CD4-positive, alpha-beta T cell (primary cell): ENCODE results near the gene SULT1A3. TPM values are rescaled to one million over a fixed set of nuclear protein-coding genes. Genes with fewer than 3 reads are reported as not detected.
"Not testable (repeated sequence)": the region's sequence is repeated elsewhere in the genome, so short reads cannot be mapped to it uniquely, and the experiment has no call there.

Experiments
- ATAC-seq: fragments of 200-7000 bp; cut with Tn5 transposase; one replicate; pipeline ENCODE4 v1.10.0; 2022; ENCODE audit warnings: mild to moderate bottlenecking; ENCODE audit not compliant: poor library complexity
- CTCF ChIA-PET: fragments of 350-600 bp; sonication (Branson Sonifier 250); formaldehyde crosslinking; loops from one replicate; lab custom pipeline; 2021; ENCODE audit warnings: antibody characterized with exemption, inconsistent platforms; lab: Charles Lee
- POLR2A ChIA-PET: fragments of 350-600 bp; sonication (Branson Sonifier 250); formaldehyde crosslinking; loops from one replicate; lab custom pipeline; 2021; ENCODE audit warnings: antibody characterized with exemption, inconsistent platforms; lab: Charles Lee
- DNase-seq, 14 experiments: peaks; one replicate each; pipeline ENCODE4 v3.0.0-alpha.2; 2013 to 2020; ENCODE audit warnings: mixed read lengths in 2 of 14
- H3K27ac ChIP-seq, 2 donors: one replicate each; pipeline versions ENCODE4 v1.5.1 to v1.7.0; 2013; ENCODE audit warnings: low read length in 2 of 2, low read depth in 1 of 2, mild to moderate bottlenecking in 1 of 2
- H3K27me3 ChIP-seq, 2 experiments: 1 replicate in 1 of 2; 2 replicates in 1 of 2; pipeline versions ENCODE4 v1.6.1 to v1.7.0; 2013; ENCODE audit warnings: low read length in 2 of 2, control low read depth in 1 of 2, mild to moderate bottlenecking in 1 of 2, moderate library complexity in 1 of 2; ENCODE audit not compliant: insufficient read depth in 2 of 2, control insufficient read depth in 1 of 2
- H3K36me3 ChIP-seq: one replicate; pipeline ENCODE4 v1.6.1; 2013; ENCODE audit warnings: low read length, control low read depth; ENCODE audit not compliant: insufficient read depth
- H3K4me1 ChIP-seq: one replicate; pipeline ENCODE4 v1.6.1; 2013; ENCODE audit warnings: low read length, control low read depth; ENCODE audit not compliant: insufficient read depth
- H3K4me3 ChIP-seq: one replicate; pipeline ENCODE4 v1.5.1; 2013; ENCODE audit warnings: mild to moderate bottlenecking, low read length, moderate library complexity
- H3K9me3 ChIP-seq, 2 experiments: 1 replicate in 1 of 2; 2 replicates in 1 of 2; pipeline versions ENCODE4 v1.6.1 to v1.7.0; 2013; ENCODE audit warnings: low read length in 2 of 2, mild to moderate bottlenecking in 2 of 2, control low read depth in 1 of 2, moderate library complexity in 1 of 2; ENCODE audit not compliant: control insufficient read depth in 1 of 2, insufficient read depth in 1 of 2
- H3K27ac Mint-ChIP-seq: one replicate; pipeline ENCODE4 v1.8.0; 2020; ENCODE audit warnings: mixed read lengths
- H3K27me3 Mint-ChIP-seq: one replicate; pipeline ENCODE4 v1.8.0; 2021; ENCODE audit warnings: mixed read lengths
- H3K36me3 Mint-ChIP-seq: one replicate; pipeline ENCODE4 v1.8.0; 2021; ENCODE audit warnings: low read depth, mixed read lengths
- H3K4me1 Mint-ChIP-seq: one replicate; pipeline ENCODE4 v1.8.0; 2021; ENCODE audit warnings: low read depth, mixed read lengths
- H3K4me3 Mint-ChIP-seq: one replicate; pipeline ENCODE4 v1.8.0; 2020; ENCODE audit warnings: mild to moderate bottlenecking, mixed read lengths
- H3K9me3 Mint-ChIP-seq: one replicate; pipeline ENCODE4 v1.8.0; 2020; ENCODE audit warnings: mixed read lengths
- CTCF ChIP-seq: fragments of 200-600 bp; IDR thresholded peaks from one replicate; pipeline ENCODE4 v1.8.0; 2022; ENCODE audit warnings: antibody characterized with exemption, mild to moderate bottlenecking
- intact Hi-C, 2 experiments: fragments of 100-400 bp; cut with DNase I in 1 of 2; cut with micrococcal nuclease in 1 of 2; formaldehyde crosslinking; loops; one replicate each; pipeline versions ENCODE4 v1.15.1 to v1.9.0; 2023 to 2025; cut with DNase I, micrococcal nuclease
- total RNA-seq, 174 experiments: library from RNA in 2 of 174; stranded (reverse) in 2 of 174; gene quantifications; one replicate each; pipeline ENCODE4 v1.2.3 and lab custom pipeline; 2021 to 2026

SULT1A3 gene
- total RNA-seq, 2 experiments from 2014 or later: 15.0 to 16.1 TPM

GRCh38 chr16:30170145-30170544 lies 28.9 kb upstream of the SULT1A3 start:
- H3K9me3 ChIP-seq, H3K36me3 Mint-ChIP-seq, CTCF ChIA-PET, H3K4me3 ChIP-seq, H3K27me3 Mint-ChIP-seq, H3K4me3 Mint-ChIP-seq, intact Hi-C loops, H3K36me3 ChIP-seq, DNase-seq, H3K27ac ChIP-seq, H3K9me3 Mint-ChIP-seq, ATAC-seq, H3K27me3 ChIP-seq, H3K27ac Mint-ChIP-seq: not testable (repeated sequence)
- POLR2A ChIA-PET: interaction anchor here (0.6 kb wide), 1 partner anchor 13 kb away, joined by 3 read pairs; the partner anchor contains the start of gene CORO1A
- H3K4me1 ChIP-seq: peaks cover 19% of the 10 kb centered on the region
- peaks cover 19% of the 10 kb centered on the region for H3K4me1 Mint-ChIP-seq

- Histone ChIP-seq H3K9me3 (no peaks in the 10 kb centered on the region), H3K36me3 (no peaks in the 10 kb centered on the region), H3K27ac (no peak overlapping the region), H3K27me3 (no peaks in the 10 kb centered on the region), H3K4me1 (no peaks in the 10 kb centered on the region), H3K4me3 (no peak overlapping the region)
- POLR2A ChIA-PET: interaction anchor here (0.6 kb wide), 1 partner anchor 10 kb away, joined by 3 read pairs; no protein-coding TSS in a partner anchor
- H3K9me3 Mint-ChIP-seq: no peaks in the 10 kb centered on the region
- TF ChIP-seq CTCF: no peak
- H3K27me3 Mint-ChIP-seq: no peaks in the 10 kb centered on the region
- H3K36me3 Mint-ChIP-seq: no peaks in the 10 kb centered on the region
- no peak overlapping the region for H3K27ac Mint-ChIP-seq
- no peak overlapping the region for H3K4me3 Mint-ChIP-seq
- no peaks in the 10 kb centered on the region for H3K4me1 Mint-ChIP-seq
- ATAC-seq: no peak
- intact Hi-C loops: no loop called here
- CTCF ChIA-PET: interaction anchor here (0.7 kb wide), 1 partner anchor 130 kb away, joined by 3 read pairs; no protein-coding TSS in a partner anchor
- no peak for DNase-seq
Observed at GRCh38 chr16:30173054-30173453, 26.0 kb upstream of the SULT1A3 start.

- not testable (repeated sequence) for H3K27ac Mint-ChIP-seq, ATAC-seq
- POLR2A ChIA-PET: interaction anchor here (0.6 to 0.9 kb wide), 3 partner anchors 55 to 626 kb away, joined by 3 read pairs; no protein-coding TSS in a partner anchor
Observed at GRCh38 chr16:30176876-30177275, 22.2 kb upstream of the SULT1A3 start.

GRCh38 chr16:30179195-30179594 lies 19.9 kb upstream of the SULT1A3 start:
- peaks cover under 1% of the 10 kb centered on the region for H3K36me3 ChIP-seq
- H3K27ac ChIP-seq: no peak overlapping the region
- peaks cover 11% of the 10 kb centered on the region for H3K4me1 ChIP-seq
- no peaks in the 10 kb centered on the region for H3K9me3 ChIP-seq
- CTCF ChIA-PET: interaction anchor here (0.6 to 1.2 kb wide), 3 partner anchors 22 to 88 kb away, joined by 3 read pairs; partner anchors contain the start of gene TBX6
- no peak for ATAC-seq
- Mint-ChIP-seq H3K27ac (no peak overlapping the region), H3K9me3 (no peaks in the 10 kb centered on the region), H3K27me3 (no peaks in the 10 kb centered on the region), H3K36me3 (peaks cover 5% of the 10 kb centered on the region), H3K4me3 (no peak overlapping the region), H3K4me1 (peaks cover 18% of the 10 kb centered on the region)
- intact Hi-C loops: no loop called here
- H3K27me3 ChIP-seq: no peaks in the 10 kb centered on the region
- no peak for DNase-seq
- no peak for TF ChIP-seq CTCF
- POLR2A ChIA-PET: interaction anchor here (1.3 kb wide), 1 partner anchor 37 kb away, joined by 3 read pairs; no protein-coding TSS in a partner anchor
- no peak overlapping the region for H3K4me3 ChIP-seq

More at GRCh38 chr16:30176876-30177275, 22.2 kb upstream of the SULT1A3 start:
- intact Hi-C loops, H3K4me1 ChIP-seq, H3K27me3 Mint-ChIP-seq, CTCF ChIA-PET, H3K27ac ChIP-seq, H3K36me3 Mint-ChIP-seq, H3K4me3 ChIP-seq, H3K9me3 ChIP-seq, DNase-seq, H3K9me3 Mint-ChIP-seq, H3K36me3 ChIP-seq, H3K4me1 Mint-ChIP-seq, H3K4me3 Mint-ChIP-seq, H3K27me3 ChIP-seq: not testable (repeated sequence)
